ENCODE measurements around the gene EFL1. TPM values are rescaled to one million over a fixed set of nuclear protein-coding genes. Genes with fewer than 3 reads are reported as not detected.
"Not testable (repeated sequence)": the region's sequence is repeated elsewhere in the genome, so short reads cannot be mapped to it uniquely, and the experiment has no call there.

Gene EFL1
- polyA plus RNA-seq, 1 experiment = 19.3 TPM

DNA sequence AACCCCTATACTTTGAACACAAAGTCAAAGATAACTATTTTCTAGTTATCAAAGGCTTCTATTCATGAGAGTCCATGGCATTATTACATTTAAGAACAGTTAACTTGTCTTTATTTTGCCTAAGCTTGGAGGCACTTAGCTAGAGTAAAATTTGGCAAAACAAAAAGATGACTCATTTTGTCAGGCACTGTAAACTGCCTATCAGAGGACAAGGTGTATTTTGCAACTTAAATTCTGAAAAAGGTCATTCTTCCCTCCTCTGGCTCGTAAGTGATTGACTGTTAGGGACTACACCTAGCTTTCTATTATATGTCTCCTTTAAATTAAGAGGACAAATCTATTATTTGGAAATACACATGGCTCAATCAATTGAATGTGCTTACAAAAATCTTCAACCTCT lies 69.1 kb downstream of the EFL1 start:
- POLR2A ChIA-PET; H3K27ac ChIP-seq (ENCODE audit: low read depth, low read length); H3K27me3 ChIP-seq (ENCODE audit: control insufficient read depth, insufficient read depth, low read length); H3K4me3 ChIP-seq (ENCODE audit: low read depth, low read length); H3K9me3 ChIP-seq (ENCODE audit: control insufficient read depth, insufficient read depth, low read length); DNase-seq (ENCODE audit: low read depth, low spot score): not testable (repeated sequence)
- CTCF ChIA-PET = interaction anchor here (1.0 kb wide), 1 partner anchor 85 kb away, joined by 5 read pairs; no protein-coding TSS in a partner anchor

DNA sequence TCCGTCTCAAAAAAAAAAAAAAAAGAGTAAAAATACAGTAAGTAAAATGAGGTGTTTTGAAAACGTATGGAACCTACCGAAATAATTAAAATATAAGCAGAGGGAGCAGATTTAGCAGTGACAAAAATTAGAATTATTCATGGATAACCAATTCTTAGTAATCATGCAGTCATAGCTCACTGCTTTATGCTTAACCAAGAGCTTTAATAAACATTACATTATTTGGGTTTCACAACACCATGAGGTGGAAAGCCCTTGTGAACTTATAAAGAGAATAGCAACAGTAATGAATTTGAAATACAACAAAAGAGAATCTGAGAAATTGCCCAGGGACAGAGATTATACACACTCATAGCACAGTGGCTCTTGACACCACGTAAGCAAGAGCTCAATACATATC lies 70.1 kb downstream of the EFL1 start:
- ChIA-PET POLR2A (interaction anchor here (0.7 kb wide), 1 partner anchor 14 kb away, joined by 6 read pairs; no protein-coding TSS in a partner anchor), CTCF (interaction anchor here (0.7 to 1.2 kb wide), 4 partner anchors 83 to 712 kb away, joined by 3 to 5 read pairs (median 4); no protein-coding TSS in a partner anchor)
- H3K27ac ChIP-seq (ENCODE audit: low read depth, low read length); DNase-seq (ENCODE audit: low read depth, low spot score); H3K27me3 ChIP-seq (ENCODE audit: control insufficient read depth, insufficient read depth, low read length); H3K4me3 ChIP-seq (ENCODE audit: low read depth, low read length); H3K9me3 ChIP-seq (ENCODE audit: control insufficient read depth, insufficient read depth, low read length): not testable (repeated sequence)

DNA sequence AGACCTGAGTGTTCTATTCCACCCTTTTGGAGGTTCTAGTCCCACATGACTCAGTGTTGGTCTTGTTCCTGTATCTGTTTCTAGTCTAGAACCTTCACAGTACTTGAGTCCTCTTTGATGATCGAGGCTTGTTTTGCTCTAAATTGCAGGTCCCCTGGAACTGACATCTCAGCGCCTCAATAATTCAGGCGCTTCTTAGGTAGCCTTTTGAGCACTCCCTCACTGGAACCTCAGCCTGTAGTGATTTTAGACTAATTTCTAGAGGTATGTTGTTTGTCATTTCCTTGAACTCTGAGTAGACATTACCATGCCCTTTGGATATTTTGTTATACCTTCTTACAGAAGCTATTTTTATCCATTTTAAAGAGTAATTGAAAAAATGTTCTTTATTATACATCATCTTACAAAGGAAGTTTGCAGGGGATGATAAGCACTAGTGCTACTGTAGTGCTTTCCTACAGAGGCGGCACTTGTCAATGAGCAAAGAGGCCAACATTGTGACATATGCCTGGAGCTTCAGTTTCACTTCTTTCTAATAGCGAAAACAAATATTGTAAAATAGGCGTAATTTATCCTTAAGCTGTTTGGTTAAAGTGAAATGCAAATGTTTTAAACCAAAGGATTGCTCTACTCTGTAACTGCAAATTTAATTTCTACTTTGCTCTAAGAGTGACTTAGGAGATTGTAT lies 75.7 kb downstream of the EFL1 start:
- no peaks in the 10 kb centered on the region for H3K9me3 ChIP-seq (ENCODE audit: control insufficient read depth, insufficient read depth, low read length)
- CTCF ChIA-PET = interaction anchor here (0.8 to 2.4 kb wide), 5 partner anchors 11 to 79 kb away, joined by 4 to 11 read pairs (median 6); no protein-coding TSS in a partner anchor
- TF ChIP-seq, protein P1, sequence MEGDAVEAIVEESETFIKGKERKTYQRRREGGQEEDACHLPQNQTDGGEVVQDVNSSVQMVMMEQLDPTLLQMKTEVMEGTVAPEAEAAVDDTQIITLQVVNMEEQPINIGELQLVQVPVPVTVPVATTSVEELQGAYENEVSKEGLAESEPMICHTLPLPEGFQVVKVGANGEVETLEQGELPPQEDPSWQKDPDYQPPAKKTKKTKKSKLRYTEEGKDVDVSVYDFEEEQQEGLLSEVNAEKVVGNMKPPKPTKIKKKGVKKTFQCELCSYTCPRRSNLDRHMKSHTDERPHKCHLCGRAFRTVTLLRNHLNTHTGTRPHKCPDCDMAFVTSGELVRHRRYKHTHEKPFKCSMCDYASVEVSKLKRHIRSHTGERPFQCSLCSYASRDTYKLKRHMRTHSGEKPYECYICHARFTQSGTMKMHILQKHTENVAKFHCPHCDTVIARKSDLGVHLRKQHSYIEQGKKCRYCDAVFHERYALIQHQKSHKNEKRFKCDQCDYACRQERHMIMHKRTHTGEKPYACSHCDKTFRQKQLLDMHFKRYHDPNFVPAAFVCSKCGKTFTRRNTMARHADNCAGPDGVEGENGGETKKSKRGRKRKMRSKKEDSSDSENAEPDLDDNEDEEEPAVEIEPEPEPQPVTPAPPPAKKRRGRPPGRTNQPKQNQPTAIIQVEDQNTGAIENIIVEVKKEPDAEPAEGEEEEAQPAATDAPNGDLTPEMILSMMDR (IDR thresholded peaks at IDR 0.05; ENCODE audit: low read depth, low read length) = no peak

DNA sequence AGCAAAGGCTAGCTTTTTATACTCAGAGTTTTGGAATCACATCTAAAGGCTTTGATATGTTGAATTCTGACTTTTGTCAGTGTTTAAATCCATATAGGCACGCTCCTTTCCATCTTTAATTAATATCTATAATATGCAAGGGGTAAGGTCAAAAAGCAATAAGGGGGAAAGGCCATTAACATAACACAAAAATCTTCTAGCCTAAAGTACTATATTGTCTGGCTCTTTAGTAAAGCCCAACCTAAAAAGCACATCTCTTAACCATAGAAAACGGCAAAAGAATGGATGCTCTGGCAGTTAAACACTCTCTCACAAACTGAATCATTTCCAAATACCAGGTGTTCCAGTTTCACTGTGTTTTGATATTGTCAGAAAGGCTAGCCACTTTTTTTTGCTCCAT lies 76.4 kb downstream of the EFL1 start:
- Histone ChIP-seq H3K27ac (ENCODE audit: low read depth, low read length) (no peak overlapping the region), H3K9me3 (ENCODE audit: control insufficient read depth, insufficient read depth, low read length) (no peaks in the 10 kb centered on the region), H3K4me3 (ENCODE audit: low read depth, low read length) (no peak overlapping the region), H3K27me3 (ENCODE audit: control insufficient read depth, insufficient read depth, low read length) (no peaks in the 10 kb centered on the region)
- TF ChIP-seq, protein P1 (IDR thresholded peaks at IDR 0.05; ENCODE audit: low read depth, low read length) = no peak
- CTCF ChIA-PET = interaction anchor here (1.8 to 2.4 kb wide), 3 partner anchors 12 to 78 kb away, joined by 4 to 11 read pairs (median 6); no protein-coding TSS in a partner anchor
- POLR2A ChIA-PET = no interaction called here
- DNase-seq (ENCODE audit: low read depth, low spot score) = no peak

More for the DNA sequence above, 75.7 kb downstream of the EFL1 start:
- POLR2A ChIA-PET = no interaction called here
- H3K4me3 ChIP-seq (ENCODE audit: low read depth, low read length) = no peak overlapping the region
- H3K27ac ChIP-seq (ENCODE audit: low read depth, low read length) = no peak overlapping the region
- H3K27me3 ChIP-seq (ENCODE audit: control insufficient read depth, insufficient read depth, low read length) = no peaks in the 10 kb centered on the region
- DNase-seq (ENCODE audit: low read depth, low spot score) = no peak

DNA sequence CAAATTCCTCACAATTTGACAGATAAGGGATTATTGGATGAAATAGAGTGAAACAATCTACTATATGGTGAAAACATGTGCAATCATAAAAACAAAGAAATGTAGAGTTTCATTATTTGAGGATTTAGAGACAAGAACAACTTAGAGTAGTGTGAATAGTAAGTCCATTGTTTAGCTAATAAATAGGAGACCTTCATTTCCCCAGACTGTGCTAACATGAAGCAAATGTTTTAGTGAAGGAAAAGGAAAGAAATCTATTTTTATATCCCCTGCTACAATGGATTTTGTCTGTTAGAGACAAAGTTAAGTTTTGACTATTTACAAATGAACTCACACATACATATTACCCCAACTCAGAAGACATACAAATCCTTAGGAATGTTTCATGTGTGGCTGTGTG lies 77.8 kb downstream of the EFL1 start:
- DNase-seq (ENCODE audit: low read depth, low spot score) = no peak
- Histone ChIP-seq H3K4me3 (ENCODE audit: low read depth, low read length) (no peak overlapping the region), H3K27me3 (ENCODE audit: control insufficient read depth, insufficient read depth, low read length) (no peaks in the 10 kb centered on the region), H3K27ac (ENCODE audit: low read depth, low read length) (no peak overlapping the region), H3K9me3 (ENCODE audit: control insufficient read depth, insufficient read depth, low read length) (no peaks in the 10 kb centered on the region)
- TF ChIP-seq, protein P1 (IDR thresholded peaks at IDR 0.05; ENCODE audit: low read depth, low read length) = no peak
- ChIA-PET CTCF (interaction anchor here (1.8 kb wide), 1 partner anchor 45 kb away, joined by 4 read pairs; no protein-coding TSS in a partner anchor), POLR2A (no interaction called here)

DNA sequence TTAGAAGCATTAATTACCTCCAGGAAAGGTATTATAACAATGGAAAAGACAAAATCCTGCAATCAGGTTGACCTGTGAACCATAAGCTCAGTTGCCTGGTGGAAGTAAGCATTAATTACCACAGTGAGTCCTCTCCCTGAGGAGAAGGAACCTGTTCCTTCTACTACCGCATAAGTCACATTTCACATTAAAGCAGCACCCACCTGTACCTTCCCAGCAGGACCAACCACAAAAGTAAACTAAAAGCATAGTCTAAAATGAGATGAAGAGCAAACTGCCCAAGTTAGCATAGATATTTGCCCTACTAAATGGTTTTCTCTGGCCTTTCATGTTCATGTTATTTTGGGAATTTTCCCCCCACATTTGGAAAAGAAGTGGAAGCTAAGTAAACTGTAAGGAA lies 78.2 kb downstream of the EFL1 start:
- no peaks in the 10 kb centered on the region for H3K27me3 ChIP-seq (ENCODE audit: control insufficient read depth, insufficient read depth, low read length)
- ChIA-PET CTCF (interaction anchor here (0.9 kb wide), 1 partner anchor 44 kb away, joined by 3 read pairs; no protein-coding TSS in a partner anchor), POLR2A (no interaction called here)
- H3K27ac ChIP-seq (ENCODE audit: low read depth, low read length) = no peak overlapping the region
- TF ChIP-seq, protein P1 (IDR thresholded peaks at IDR 0.05; ENCODE audit: low read depth, low read length) = no peak
- DNase-seq (ENCODE audit: low read depth, low spot score) = no peak
- H3K4me3 ChIP-seq (ENCODE audit: low read depth, low read length) = no peak overlapping the region
- H3K9me3 ChIP-seq (ENCODE audit: control insufficient read depth, insufficient read depth, low read length) = no peaks in the 10 kb centered on the region

Measured in AG04450 (cell line).